A549 treated with GW870086 at 1 μM for 4 hours (cell line): ENCODE data around the gene TCTN2. TPM values are rescaled to one million over a fixed set of nuclear protein-coding genes. Genes with fewer than 3 reads are reported as not detected.

Experiments used
- total RNA-seq: library from RNA; stranded (reverse); fragments of 200-300 nt; extraction: Qiagen RNA extraction; gene quantifications from 5 replicates; pipeline ENCODE4 v1.2.3, GENCODE V29; 2022; ENCODE audit warnings: low read depth

The TCTN2 gene
- total RNA-seq: 12.7 to 13.6 TPM (median 13.1 TPM) in 5 replicates

GRCh38 chr12:123670882-123671728 is at the start of gene TCTN2:
Gene TCTN2 (plus strand): TSS chr12:123671113. CDS start chr12:123671241, 128 bp downstream.

GRCh38 chr12:123633379-123634141 is 37.4 kb upstream of the TCTN2 start, which contains the start of the genes EIF2B1 and GTF2H3:
Gene EIF2B1 (minus strand): TSS chr12:123633686. CDS start chr12:123633557, 129 bp downstream.
Gene GTF2H3 (plus strand): TSS chr12:123633829. CDS start chr12:123633860, 31 bp downstream.

Other genes with a start within 250 kb of the TCTN2 start
- 1.4 to 1.8 TPM (median 1.7 TPM) in 5 replicates for gene RILPL2, start 234.4 kb upstream of the TCTN2 start, total RNA-seq
- gene SNRNP35, start 213.0 kb upstream of the TCTN2 start, total RNA-seq: 17.2 to 19.9 TPM (median 17.7 TPM) in 5 replicates
- gene RILPL1, start 137.4 kb upstream of the TCTN2 start, total RNA-seq: 9.9 to 14.1 TPM (median 12.8 TPM) in 5 replicates
- gene TMED2, start 86.6 kb upstream of the TCTN2 start, total RNA-seq: 165 to 213 TPM (median 191 TPM) in 5 replicates
- 28.8 to 31.3 TPM (median 30.9 TPM) in 5 replicates for gene DDX55, start 69.0 kb upstream of the TCTN2 start, total RNA-seq
- 32.4 to 36.9 TPM (median 33.1 TPM) in 5 replicates for gene EIF2B1, start 37.4 kb upstream of the TCTN2 start, total RNA-seq
- gene GTF2H3, start 37.3 kb upstream of the TCTN2 start, total RNA-seq: 22.2 to 47.0 TPM (median 28.8 TPM) in 5 replicates
- gene ATP6V0A2, start 41.2 kb downstream of the TCTN2 start, total RNA-seq: 17.1 to 25.5 TPM (median 21.9 TPM) in 5 replicates
- gene DNAH10, start 91.2 kb downstream of the TCTN2 start, total RNA-seq: 0.15 to 0.40 TPM (median 0.29 TPM) in 5 replicates